Body of pancreas (tissue), 4 donors: ENCODE results near the gene SOBP.

Experiments used
- POLR2A ChIP-seq, 3 donors: fragments of 450-650 bp; IDR thresholded peaks; one replicate each; pipeline ENCODE4 v1.6.1; 2016; ENCODE audit warnings: antibody characterized with exemption in 3 of 3, mild to moderate bottlenecking in 2 of 3
- TF ChIP-seq, protein P1 (sequence below), 7 experiments: fragments of 450-650 bp in 4 of 7; fragments of 200-600 bp in 3 of 7; sonication (generic) in 3 of 7; IDR thresholded peaks; one replicate each; pipeline ENCODE4 v1.5.1; 2016 to 2019; ENCODE audit warnings: antibody characterized with exemption in 7 of 7

DNA sequence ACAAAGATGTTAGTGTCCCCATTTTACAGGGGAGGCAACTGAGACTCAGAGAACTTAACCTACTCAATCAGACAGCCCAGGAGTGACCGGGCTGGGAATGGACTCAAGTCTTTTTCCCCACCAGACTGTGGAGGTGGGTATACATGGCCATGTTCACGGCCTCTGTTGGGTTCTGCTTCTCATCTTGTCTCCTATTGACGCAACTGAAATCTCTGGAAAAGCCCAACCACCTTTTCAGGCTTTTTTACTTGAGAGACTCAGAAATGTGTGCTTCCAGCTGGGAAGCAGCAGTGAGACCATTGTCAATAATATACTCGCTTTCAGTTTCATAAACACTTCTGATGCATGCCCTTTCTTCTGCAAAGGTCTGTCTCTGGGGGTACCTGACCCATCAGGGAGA lies 70.7 kb downstream of the SOBP start:
- TF ChIP-seq, protein P1, sequence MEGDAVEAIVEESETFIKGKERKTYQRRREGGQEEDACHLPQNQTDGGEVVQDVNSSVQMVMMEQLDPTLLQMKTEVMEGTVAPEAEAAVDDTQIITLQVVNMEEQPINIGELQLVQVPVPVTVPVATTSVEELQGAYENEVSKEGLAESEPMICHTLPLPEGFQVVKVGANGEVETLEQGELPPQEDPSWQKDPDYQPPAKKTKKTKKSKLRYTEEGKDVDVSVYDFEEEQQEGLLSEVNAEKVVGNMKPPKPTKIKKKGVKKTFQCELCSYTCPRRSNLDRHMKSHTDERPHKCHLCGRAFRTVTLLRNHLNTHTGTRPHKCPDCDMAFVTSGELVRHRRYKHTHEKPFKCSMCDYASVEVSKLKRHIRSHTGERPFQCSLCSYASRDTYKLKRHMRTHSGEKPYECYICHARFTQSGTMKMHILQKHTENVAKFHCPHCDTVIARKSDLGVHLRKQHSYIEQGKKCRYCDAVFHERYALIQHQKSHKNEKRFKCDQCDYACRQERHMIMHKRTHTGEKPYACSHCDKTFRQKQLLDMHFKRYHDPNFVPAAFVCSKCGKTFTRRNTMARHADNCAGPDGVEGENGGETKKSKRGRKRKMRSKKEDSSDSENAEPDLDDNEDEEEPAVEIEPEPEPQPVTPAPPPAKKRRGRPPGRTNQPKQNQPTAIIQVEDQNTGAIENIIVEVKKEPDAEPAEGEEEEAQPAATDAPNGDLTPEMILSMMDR (IDR thresholded peaks at IDR 0.05), result no peak
- TF ChIP-seq POLR2A (IDR thresholded peaks at IDR 0.05), result no peak
